Stimulated activated CD8-positive, alpha-beta memory T cell treated with anti-CD3 and anti-CD28 coated beads, Interleukin-4, amount 100 ng/mL, for 4 hours (primary cell): ENCODE data around the gene AKT1.
"Not testable (repeated sequence)": the region's sequence is repeated elsewhere in the genome, so short reads cannot be mapped to it uniquely, and the experiment has no call there.

Experiments used
- DNase-seq, 2 donors: peaks; one replicate each; pipeline ENCODE4 v3.0.0-alpha.2; 2020; ENCODE audit warnings: low read depth in 2 of 2, low spot score in 1 of 2

The AKT1 gene

DNA sequence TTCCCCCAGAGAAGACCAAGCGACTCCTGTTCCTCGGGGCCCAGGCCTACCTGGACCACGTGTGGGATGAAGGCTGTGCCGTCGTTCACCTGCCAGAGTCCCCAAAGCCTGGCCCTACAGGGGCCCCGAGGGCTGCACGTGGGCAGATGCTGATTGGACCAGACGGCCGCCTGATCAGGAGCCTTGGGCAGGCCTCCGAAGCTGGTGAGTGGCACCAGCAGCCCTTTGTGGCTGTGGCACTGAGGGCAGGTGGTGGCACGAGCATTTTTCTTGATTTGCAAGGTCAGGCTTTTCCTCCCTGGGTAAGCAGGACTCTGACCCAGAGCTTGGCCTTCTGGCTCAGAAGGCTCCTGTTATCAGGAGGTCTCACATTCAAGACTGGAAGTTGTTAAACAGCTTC lies 39.9 kb downstream of the AKT1 start:
- no peak for DNase-seq

DNA sequence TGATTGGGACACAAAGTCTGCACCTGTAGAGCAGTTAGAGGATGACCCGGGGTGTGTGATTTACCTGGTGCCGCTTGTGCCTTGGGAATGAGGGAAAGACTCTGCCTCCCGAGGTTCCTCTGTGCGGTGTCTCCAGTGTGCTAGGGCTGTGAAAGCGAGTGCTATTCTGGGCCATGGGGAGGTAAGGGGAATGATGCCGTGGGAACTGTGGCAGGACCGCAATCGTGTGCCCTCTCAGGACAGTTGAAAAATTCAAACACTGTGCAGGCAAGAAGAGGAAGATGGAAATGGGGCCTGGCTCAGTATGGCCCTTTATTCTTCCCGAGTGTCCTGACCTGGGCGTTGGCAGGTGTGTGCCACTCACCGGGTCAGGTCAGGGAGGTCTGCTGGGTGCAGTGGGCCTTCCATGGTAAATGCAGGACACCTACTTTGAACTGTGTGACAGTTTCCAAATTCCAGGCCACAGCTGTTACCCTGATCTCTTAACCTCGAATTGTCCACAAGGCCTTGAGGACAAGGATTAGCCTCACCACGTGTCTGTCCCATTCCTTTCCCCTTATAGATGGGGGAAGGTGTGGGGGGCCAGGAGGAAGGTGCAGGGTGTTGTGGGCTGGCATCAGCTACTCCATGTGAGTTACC lies 41.2 kb downstream of the AKT1 start:
- no peak for DNase-seq

DNA sequence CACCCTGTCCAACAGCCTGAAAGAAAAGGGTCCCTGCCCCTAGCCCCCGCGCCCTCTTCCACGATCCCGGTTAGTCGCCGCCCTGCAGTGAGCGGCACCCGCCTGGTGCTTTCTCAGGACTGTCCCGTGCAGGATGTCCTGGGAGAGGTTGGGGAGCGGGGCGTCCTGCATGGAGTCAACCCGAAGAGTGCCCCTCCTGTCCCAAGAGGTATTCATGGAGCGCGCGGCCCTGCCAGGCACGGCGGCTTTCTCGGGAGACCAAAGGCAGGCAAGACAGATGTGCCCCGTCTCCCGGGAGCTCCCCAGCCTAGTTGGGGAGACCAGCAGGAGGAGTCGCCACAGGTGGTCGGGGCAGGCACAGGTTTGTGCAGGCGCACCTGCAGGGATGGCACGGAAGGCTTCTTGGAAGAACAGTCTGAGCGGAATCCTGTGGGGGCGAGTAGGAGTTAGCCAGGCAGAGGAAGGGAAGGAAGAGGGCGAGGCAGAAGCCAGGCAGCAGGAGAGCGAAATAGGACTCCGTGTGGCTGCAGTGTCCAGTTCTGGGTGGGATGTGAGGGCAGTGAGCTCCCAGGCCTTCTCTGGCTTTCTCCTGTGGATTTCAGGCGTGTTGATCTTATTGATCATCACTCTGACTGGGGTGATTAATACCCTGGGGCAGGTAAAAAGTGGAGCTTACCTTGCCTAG lies 41.9 kb downstream of the AKT1 start:
- no peak for DNase-seq

DNA sequence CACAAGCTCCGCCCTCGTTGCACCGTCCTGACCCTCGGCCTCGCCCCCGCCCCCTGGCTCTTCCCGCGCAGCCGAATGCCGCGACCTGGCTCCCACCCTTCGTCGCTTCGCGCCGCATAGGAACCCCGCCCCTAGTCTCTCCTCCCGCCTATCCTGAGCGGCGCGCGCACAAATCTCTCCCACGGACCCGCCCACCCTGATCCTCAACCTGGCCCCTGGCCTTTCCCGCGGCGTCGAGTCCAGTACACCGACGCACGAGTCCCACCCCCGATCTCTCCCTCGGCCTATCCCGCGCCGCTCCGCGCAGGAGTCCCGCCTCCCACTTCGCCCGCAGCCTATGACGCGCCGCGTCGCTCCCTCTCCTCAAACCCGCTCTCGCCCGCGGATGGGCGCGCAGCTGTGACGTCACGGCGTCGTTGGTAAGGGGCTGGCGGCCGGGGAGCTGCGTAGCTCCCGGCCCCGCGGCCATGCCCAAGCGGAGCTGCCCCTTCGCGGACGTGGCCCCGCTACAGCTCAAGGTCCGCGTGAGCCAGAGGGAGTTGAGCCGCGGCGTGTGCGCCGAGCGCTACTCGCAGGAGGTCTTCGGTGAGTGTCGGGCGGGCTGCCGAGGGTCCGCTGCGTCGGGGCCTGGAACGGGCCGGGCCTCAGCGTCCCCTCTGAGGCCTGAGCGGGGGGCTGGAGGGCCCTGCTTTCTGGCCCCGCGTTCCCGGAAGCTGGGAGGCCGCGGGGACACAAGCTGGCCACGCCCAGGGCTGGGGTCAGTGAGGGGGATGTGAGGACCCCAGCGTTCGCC lies 42.6 kb downstream of the AKT1 start, which contains the start of gene SIVA1:
TSS of gene SIVA1 (plus strand) at position 413 of the 793 bp plus-strand sequence. CDS start at position 468, 55 bp downstream.
- peak; percentile 97 to 99 for DNase-seq

DNA sequence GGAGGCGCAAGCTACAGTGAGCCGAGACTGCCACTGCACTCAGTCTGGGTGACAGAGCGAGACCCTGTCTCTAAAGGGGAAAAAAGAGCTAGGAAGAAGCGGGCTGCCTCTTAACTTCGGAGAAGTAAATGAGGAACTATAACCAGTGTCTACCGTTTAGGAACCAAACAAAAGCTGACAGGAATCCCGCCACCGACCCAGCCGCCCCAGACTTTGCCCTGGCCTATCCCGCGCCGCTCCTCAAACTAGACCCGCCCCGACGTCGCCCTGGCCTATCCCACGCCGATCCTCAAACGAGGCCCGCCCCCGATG lies 43.2 kb downstream of the AKT1 start:
- DNase-seq: no peak

- DNase-seq: no peak
Observed at GRCh38 chr14:104751539-104752422, 43.8 kb downstream of the AKT1 start.

GRCh38 chr14:104750753-104751057 lies 44.8 kb downstream of the AKT1 start:
- not testable (repeated sequence) for DNase-seq

DNA sequence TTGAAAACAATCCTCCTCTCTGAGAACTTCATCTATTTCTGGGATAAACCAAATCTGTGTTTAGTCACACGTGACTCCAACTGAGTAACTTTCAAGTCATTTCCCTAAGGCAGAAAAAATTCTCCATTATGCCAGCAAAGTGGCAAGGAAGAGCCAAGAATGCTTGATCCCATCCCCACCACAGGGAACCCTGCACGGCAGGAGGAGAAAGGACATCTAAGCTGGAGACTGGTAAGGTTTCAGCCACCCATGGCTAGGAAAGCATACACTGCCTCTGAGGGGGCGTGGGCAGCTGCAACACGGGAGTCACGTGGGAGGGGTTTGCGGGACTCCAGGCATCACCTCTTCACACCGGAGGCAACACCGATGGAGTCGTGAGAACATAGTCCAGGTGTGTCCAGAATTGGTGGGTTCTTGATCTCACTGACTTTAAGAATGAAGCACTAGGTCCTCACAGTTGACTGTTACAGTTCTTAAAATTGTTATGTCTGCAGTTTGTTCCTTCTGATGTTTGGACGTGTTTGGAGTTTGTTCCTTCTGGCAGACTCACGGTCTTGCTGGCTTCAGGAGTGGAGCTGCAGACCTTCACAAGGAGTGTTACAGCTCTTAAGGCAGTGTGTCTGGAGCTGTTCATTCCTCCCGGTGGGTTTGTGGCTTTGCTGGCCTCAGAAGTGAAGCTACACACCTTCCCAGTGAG lies 45.3 kb downstream of the AKT1 start:
- DNase-seq: no peak

DNA sequence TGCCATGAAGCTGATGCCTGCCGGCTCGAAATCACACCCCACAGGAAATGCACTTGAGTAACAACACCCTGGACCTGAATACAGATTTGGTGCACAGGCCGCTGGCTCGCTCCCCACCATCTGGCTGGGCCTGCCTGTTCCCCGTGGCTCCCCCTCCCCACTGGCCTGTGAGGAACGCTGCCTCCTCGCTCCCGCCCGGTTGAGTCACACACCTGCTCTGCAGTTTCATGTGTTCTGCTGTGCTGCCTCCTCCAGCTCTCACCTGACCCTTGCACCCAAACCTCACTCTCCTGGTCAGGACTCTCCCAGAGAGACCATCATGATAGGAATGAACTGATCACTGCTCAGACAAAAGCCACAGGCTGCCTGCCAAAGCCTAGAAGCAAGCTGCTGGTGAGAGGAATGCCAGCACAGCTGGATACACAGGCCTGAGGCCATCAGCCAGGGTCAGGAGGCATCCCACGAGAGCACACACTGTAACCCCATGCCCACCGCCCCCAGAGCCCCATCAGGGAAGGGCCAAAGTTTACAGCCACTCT lies 46.4 kb downstream of the AKT1 start:
- no peak for DNase-seq

DNA sequence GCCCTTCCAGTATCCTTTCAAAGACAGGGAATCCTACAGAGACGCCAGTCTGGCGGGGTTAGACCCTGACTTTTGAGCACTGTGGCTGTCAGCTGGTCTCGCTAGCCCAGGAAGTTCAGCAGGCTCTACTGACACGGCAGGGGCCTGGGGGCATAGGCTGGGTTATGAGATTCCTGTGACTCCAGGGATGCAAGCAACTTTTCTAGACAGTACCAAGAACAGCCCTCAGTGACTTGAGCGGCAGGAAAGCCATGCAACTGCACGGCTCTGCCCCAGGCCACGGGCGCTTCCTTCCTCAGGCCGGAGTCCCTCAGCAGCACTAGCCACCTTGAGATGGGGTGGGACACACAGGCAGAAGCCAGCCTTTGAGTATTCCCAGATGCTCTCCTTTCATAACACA lies 47.7 kb downstream of the AKT1 start:
- DNase-seq: no peak

- DNase-seq: no peak
Observed at GRCh38 chr14:104746934-104747481, 48.5 kb downstream of the AKT1 start.

DNA sequence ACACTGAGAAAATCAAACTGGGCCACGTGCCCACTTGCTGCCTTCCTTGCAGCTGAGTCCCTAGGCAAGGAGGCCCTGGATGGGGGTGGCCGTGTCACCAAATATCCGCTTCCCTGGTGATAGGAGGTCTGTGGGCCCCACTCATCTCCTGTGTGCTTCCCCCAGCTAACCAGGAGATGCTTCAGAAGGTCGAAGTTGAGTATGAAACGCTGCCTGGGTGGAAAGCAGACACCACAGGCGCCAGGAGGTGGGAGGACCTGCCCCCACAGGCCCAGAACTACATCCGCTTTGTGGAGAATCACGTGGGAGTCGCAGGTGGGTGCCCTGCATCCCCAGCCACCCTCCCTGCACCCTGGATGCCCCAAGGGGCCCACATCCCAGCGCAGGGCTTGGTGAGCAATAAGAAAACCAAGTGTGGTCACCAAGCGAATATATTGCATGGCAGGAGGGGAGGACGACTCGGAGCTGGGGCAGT lies 49.4 kb downstream of the AKT1 start:
- DNase-seq: no peak

DNA sequence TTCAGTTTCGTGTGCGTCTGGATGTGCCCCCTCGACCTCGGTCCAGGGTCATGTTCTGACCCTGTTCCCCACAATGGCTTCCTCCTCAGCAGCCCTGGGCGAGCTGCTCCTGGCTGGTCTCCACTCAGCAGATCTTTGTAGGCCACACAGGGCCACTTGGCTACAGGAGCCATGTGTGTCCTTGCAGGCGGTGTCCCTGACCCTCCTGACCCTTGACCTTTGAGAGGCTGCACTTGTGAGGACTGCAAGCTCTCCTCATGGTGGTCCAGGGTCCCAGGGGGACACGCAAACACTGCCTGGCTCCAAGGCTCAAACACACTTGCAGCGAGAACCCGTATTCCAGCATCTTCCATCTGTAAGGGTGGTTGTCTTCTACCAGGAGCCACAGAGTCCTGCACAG lies 50.1 kb downstream of the AKT1 start:
- DNase-seq: no peak

DNA sequence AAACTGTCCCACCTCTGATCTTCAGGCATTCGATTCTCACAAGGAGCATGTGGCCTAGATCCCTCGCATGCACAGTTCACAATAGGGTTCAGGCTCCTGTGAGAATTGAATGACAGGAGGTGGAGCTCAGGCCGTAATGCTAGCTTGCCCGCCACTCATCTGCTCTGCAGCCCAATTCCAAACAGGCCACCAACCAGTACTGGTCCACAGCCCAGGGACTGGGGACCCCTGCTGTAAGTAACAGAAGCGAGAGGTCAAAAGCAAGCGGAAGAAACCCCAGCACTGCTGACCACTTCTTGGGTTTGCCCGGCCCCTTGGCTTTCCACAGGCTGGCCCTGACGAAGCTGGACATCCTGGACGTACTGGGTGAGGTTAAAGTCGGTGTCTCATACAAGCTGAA lies 51.1 kb downstream of the AKT1 start:
- DNase-seq: no peak

DNA sequence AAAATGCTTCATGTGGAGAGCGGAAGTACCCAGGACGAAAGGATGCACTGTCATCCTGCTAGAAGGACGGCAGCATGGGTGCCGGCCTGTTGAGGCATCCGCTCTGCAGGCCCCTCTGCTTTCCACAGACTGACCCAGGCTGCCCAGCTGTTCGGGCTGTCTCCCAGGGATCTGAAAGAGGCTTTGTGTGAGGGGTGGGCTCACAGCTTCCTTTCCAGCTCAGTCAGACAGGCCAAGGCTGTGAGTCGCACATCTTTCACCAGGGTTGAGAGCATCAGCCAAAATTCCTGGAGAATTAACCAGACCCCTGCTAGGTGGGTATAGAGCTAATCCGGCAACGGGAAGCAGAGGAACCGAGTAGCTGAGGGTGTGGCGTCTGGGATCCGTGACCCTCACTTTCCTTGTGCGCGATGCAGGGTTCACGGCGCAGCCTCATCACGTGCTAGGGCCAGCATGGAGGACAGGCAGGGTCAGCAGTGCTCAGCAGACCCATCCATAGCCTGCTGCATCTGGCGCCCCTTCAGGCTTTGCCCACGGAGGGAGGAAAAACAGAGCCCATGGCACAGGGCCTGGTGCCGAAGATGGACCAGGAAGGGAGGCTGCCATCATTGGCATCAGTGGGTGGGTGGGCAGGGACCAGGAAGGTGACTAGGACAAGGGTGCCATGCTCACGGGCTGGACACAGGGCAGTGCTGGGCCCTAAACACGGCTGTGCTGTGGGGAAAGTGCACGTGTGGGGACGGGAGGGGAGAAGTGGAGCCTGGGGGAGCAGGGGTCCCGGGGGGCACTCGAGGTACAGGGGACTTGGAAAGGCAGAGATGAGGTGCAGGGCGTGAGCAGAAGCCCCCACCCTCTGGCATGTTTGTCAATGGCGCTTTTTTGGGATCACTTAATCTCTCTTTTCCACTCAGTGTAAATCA lies 51.8 kb downstream of the AKT1 start:
- DNase-seq: no peak

DNA sequence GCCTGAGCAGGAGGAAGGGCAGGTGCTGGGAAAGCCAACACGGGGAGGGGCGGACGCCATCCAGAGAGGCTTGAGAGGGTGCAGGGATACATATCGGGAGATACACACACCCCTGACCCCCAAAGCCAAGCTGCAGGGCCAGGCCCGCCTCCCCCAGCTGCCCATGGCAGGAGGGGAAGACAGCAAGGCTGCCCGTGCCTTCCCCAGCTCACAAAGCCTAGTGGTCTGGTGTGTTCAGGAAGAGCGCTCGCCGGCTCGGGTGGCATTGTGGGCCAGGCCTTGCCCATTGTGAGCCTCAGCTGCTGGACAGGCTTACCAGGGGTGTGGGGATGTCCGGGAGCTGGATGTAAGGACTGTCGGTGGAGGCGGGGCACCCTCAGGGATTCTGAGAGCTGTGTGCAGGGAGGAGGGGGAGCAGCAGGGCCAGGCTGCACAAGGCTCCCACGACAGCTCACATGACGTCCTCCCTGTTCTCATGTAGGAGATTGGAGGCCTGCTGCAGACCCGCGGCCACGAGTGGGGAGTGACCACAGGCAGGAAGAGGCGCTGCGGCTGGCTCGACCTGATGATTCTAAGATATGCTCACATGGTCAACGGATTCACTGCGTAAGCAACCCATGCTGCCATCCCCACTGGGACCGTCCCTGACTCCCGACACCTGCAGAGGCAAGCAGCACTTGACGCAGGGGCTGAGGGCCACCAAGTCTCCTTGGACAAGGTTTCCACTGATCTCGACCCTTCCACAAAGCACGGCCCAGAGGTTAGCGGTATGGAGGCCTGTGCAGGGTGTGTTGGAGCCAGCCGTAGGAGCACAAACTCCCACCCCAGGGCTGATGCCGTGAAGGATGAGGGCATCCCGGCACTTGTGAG lies 52.7 kb downstream of the AKT1 start:
- DNase-seq: no peak

DNA sequence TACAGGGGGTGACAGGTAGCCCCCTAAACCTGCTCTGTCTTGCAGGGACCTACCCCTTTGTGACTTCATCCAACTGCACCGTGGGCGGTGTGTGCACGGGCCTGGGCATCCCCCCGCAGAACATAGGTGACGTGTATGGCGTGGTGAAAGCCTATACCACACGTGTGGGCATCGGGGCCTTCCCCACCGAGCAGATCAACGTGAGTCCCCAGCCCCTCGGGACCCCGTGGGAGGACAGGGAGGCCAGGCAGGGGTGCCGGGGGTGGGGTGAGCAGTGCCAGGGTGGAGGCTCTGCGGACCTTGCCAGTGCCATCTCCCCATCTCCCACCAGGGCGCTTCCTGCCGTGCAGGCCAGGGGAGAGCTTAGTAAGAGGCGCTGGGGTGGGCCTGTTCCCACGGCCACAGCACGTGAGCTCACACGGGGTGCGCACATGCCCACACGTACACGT lies 53.7 kb downstream of the AKT1 start:
- no peak for DNase-seq
